SK-N-SH (cell line): Measurements from ENCODE around the gene MYMX. TPM values are rescaled to one million over a fixed set of nuclear protein-coding genes. Genes with fewer than 3 reads are reported as not detected.

Experiments
- CTCF ChIA-PET: fragments of 300-600, 350-600 bp; formaldehyde crosslinking; extraction: SDS; loops from one replicate; lab custom pipeline; 2021; lab: Yijun Ruan, JAX
- POLR2A ChIA-PET: fragments of 350-600 bp; sonication (Branson Sonifier 250); formaldehyde crosslinking; extraction: SDS; loops from one replicate; lab custom pipeline; 2020; ENCODE audit warnings: antibody characterized with exemption, inconsistent platforms; lab: Yijun Ruan, JAX
- DNase-seq: peaks from one replicate; pipeline ENCODE4 v3.0.0; 2012
- H2AFZ ChIP-seq: fragments of 200-600 bp; sonication (generic); 2 replicates; pipeline ENCODE4 v1.8.1; 2016; ENCODE audit warnings: antibody characterized with exemption, mild to moderate bottlenecking, low read depth
- H3F3A ChIP-seq: fragments of 200-600 bp; sonication (generic); replicated peaks from 2 replicates; pipeline ENCODE3; 2016; ENCODE audit warnings: antibody characterized with exemption, mild to moderate bottlenecking; ENCODE audit not compliant: insufficient read depth
- H3K27ac ChIP-seq, 2 experiments: fragments of 200-500 bp in 1 of 2; fragments of 200-600 bp in 1 of 2; sonication (Bioruptor generic) in 1 of 2; sonication (generic), shearing (Covaris generic) in 1 of 2; 2 replicates each; pipeline versions ENCODE4 v1.5.1 to v1.6.1; 2014 to 2016; ENCODE audit warnings: low read depth in 2 of 2, inconsistent platforms in 1 of 2, low read length in 1 of 2, mild to moderate bottlenecking in 1 of 2, mixed read lengths in 1 of 2
- H3K27me3 ChIP-seq: fragments of 200-600 bp; sonication (generic), shearing (Covaris generic); 2 replicates; pipeline ENCODE4 v1.6.1; 2016; ENCODE audit warnings: mixed run types; ENCODE audit not compliant: insufficient read depth
- H3K36me3 ChIP-seq, 2 experiments: fragments of 200-500 bp in 1 of 2; fragments of 200-600 bp in 1 of 2; sonication (Bioruptor generic) in 1 of 2; sonication (generic) in 1 of 2; replicated peaks in 1 of 2; 2 replicates each; pipeline versions ENCODE3 to v1.5.1; 2014 to 2016; ENCODE audit warnings: low read length in 1 of 2, mild to moderate bottlenecking in 1 of 2; ENCODE audit not compliant: insufficient read depth in 2 of 2, control insufficient read depth in 1 of 2
- H3K4me1 ChIP-seq, 2 experiments: fragments of 200-500 bp in 1 of 2; fragments of 200-600 bp in 1 of 2; sonication (Bioruptor generic) in 1 of 2; sonication (generic), shearing (Covaris generic) in 1 of 2; 2 replicates each; pipeline versions ENCODE4 v1.5.1 to v1.6.1; 2014 to 2016; ENCODE audit warnings: low read depth in 1 of 2, low read length in 1 of 2, mixed run types in 1 of 2; ENCODE audit not compliant: insufficient read depth in 2 of 2, control insufficient read depth in 1 of 2
- H3K4me2 ChIP-seq: fragments of 200-600 bp; sonication (generic), shearing (Covaris generic); 2 replicates; pipeline ENCODE4 v1.6.1; 2017; ENCODE audit warnings: mixed run types
- H3K4me3 ChIP-seq, 2 experiments: fragments of 200-500 bp in 1 of 2; fragments of 200-600 bp in 1 of 2; sonication (Bioruptor generic) in 1 of 2; sonication (generic), shearing (Covaris generic) in 1 of 2; 2 replicates each; pipeline versions ENCODE4 v1.5.1 to v1.8.1; 2014 to 2016; ENCODE audit warnings: low read depth in 2 of 2, inconsistent platforms in 1 of 2, low read length in 1 of 2, mild to moderate bottlenecking in 1 of 2, mixed read lengths in 1 of 2, moderate library complexity in 1 of 2
- H3K79me2 ChIP-seq: fragments of 200-600 bp; sonication (generic); 2 replicates; pipeline ENCODE4 v1.8.1; 2017; ENCODE audit warnings: mild to moderate bottlenecking; ENCODE audit not compliant: insufficient read depth
- H3K9ac ChIP-seq: fragments of 200-600 bp; sonication (generic); 2 replicates; pipeline ENCODE4 v1.6.1; 2017; ENCODE audit warnings: mixed run types
- H3K9me2 ChIP-seq: fragments of 200-600 bp; sonication (generic); 2 replicates; pipeline ENCODE4 v1.6.1; 2017; ENCODE audit warnings: mixed run types
- H3K9me3 ChIP-seq: fragments of 200-600 bp; sonication (generic); 2 replicates; pipeline ENCODE4 v1.6.1; 2017; ENCODE audit warnings: mixed run types, mild to moderate bottlenecking, moderate library complexity
- H4K20me1 ChIP-seq: fragments of 200-600 bp; sonication (generic); 2 replicates; pipeline ENCODE4 v1.6.1; 2017; ENCODE audit warnings: mild to moderate bottlenecking, mixed run types; ENCODE audit not compliant: insufficient read depth
- CHD2 ChIP-seq: fragments of 150-350 bp; IDR thresholded peaks from 2 replicates; pipeline ENCODE4 v1.6.1; 2018; ENCODE audit warnings: low read length; ENCODE audit not compliant: partially characterized antibody
- CTCF ChIP-seq: fragments of 200-600 bp; sonication (generic); IDR thresholded peaks from 2 replicates; pipeline ENCODE4 v1.6.1; 2017; ENCODE audit warnings: antibody characterized with exemption, mild to moderate bottlenecking, moderate library complexity
- EP300 ChIP-seq, 2 experiments: IDR thresholded peaks; 2 replicates each; pipeline versions ENCODE4 v1.4.0 to v1.6.1; 2012; ENCODE audit warnings: borderline replicate concordance in 1 of 2, low read depth in 1 of 2, low read length in 1 of 2
- EZH2phosphoT487 ChIP-seq: fragments of 200-600 bp; sonication (generic); IDR thresholded peaks from 2 replicates; pipeline ENCODE4 v1.6.1; 2017; ENCODE audit warnings: low read depth, mixed run types, mild to moderate bottlenecking, antibody characterized with exemption, moderate library complexity, borderline replicate concordance
- FOXJ3 ChIP-seq: sonication (generic); formaldehyde crosslinking; IDR thresholded peaks from 2 replicates; pipeline ENCODE4 v1.5.1; 2020; ENCODE audit warnings: mild to moderate bottlenecking, missing genetic modification reagents
- GATA2 ChIP-seq: sonication (generic); formaldehyde crosslinking; IDR thresholded peaks from 2 replicates; pipeline ENCODE4 v1.5.0; 2020; ENCODE audit warnings: mild to moderate bottlenecking, missing genetic modification reagents
- MXI1 ChIP-seq: IDR thresholded peaks from 2 replicates; pipeline ENCODE4 v1.6.1; 2012; ENCODE audit warnings: mild to moderate bottlenecking, low read depth, low read length, improper control_type of control experiment
- RAD21 ChIP-seq: IDR thresholded peaks from 2 replicates; pipeline ENCODE4 v1.6.1; 2012; ENCODE audit warnings: mild to moderate bottlenecking, low read length
- RCOR1 ChIP-seq: fragments of 150-350 bp; IDR thresholded peaks from 2 replicates; pipeline ENCODE4 v1.6.1; 2017; ENCODE audit warnings: antibody characterized with exemption, low read length
- TAF1 ChIP-seq: IDR thresholded peaks from 2 replicates; pipeline ENCODE4 v1.6.1; 2012; ENCODE audit warnings: low read depth, mild to moderate bottlenecking, low read length, moderate library complexity, borderline replicate concordance
- USF2 ChIP-seq: fragments of 150-350 bp; IDR thresholded peaks from 2 replicates; pipeline ENCODE4 v1.6.1; 2017; ENCODE audit warnings: antibody characterized with exemption, low read length, low read depth, borderline replicate concordance
- WGBS: methylation state at CpG from one replicate; pipeline ENCODE4 v1.1.6; 2017; ENCODE audit warnings: low lambda C conversion rate; 5-methylcytosine and 5-hydroxymethylcytosine counted together
- polyA plus RNA-seq, 3 experiments: library from polyadenylated mRNA; depleted of rRNA; stranded (reverse); fragments of >200 nt; gene quantifications; 2 replicates each; pipeline ENCODE4 v1.2.3, GENCODE V29; 2012
- TF ChIP-seq, protein P1 (sequence below): IDR thresholded peaks from 2 replicates; pipeline ENCODE4 v1.4.0; 2012; ENCODE audit warnings: low read depth, borderline replicate concordance
- TF ChIP-seq, protein P2 (sequence below): IDR thresholded peaks from 2 replicates; pipeline ENCODE4 v1.4.0; 2012; ENCODE audit warnings: low read depth, borderline replicate concordance
- TF ChIP-seq, protein P3 (sequence below): fragments of 150-350 bp; IDR thresholded peaks from 2 replicates; pipeline ENCODE4 v1.6.1; 2016; ENCODE audit warnings: mild to moderate bottlenecking, low read depth, low read length

MYMX gene
- polyA plus RNA-seq, 1 of the 3 experiments (the other 2 are of a cell fraction): not detected

- WGBS: 98% methylated on average over 7 of the region's 11 CpGs
- Histone ChIP-seq H3K4me1 (peaks cover 11 to 85% of the 10 kb centered on the region in 2 experiments), H3K27me3 (no peaks in the 10 kb centered on the region), H4K20me1 (peaks cover 5% of the 10 kb centered on the region; the same call in 1 of the 2 replicates), H3K79me2 (peaks cover 5% of the 10 kb centered on the region; the same call in 1 of the 2 replicates), H3K9ac (no peak overlapping the region), H3K27ac (peak overlapping the region in 1 of 2 experiments; percentile 17; a peak in 1 of 4 replicates), H3K9me3 (no peaks in the 10 kb centered on the region), H3K4me2 (no peak overlapping the region), H3F3A (peaks cover 3% of the 10 kb centered on the region), H3K36me3 (peaks cover 0 to 6% of the 10 kb centered on the region in 2 experiments), H3K9me2 (no peaks in the 10 kb centered on the region), H2AFZ (no peak overlapping the region), H3K4me3 (no peak overlapping the region)
- ChIA-PET POLR2A (no interaction called here), CTCF (interaction anchor here (0.6 to 1.7 kb wide), 5 partner anchors 8 to 133 kb away, joined by 3 to 8 read pairs (median 3); no protein-coding TSS in a partner anchor)
- no peak for DNase-seq
- TF ChIP-seq MXI1 (no peak), RAD21 (no peak), EP300 (IDR thresholded peaks at IDR 0.05; ENCODE audit: borderline replicate concordance in 1 of 2, low read depth in 1 of 2, low read length in 1 of 2) (no peak), RCOR1 (no peak)
- TF ChIP-seq, protein P1, sequence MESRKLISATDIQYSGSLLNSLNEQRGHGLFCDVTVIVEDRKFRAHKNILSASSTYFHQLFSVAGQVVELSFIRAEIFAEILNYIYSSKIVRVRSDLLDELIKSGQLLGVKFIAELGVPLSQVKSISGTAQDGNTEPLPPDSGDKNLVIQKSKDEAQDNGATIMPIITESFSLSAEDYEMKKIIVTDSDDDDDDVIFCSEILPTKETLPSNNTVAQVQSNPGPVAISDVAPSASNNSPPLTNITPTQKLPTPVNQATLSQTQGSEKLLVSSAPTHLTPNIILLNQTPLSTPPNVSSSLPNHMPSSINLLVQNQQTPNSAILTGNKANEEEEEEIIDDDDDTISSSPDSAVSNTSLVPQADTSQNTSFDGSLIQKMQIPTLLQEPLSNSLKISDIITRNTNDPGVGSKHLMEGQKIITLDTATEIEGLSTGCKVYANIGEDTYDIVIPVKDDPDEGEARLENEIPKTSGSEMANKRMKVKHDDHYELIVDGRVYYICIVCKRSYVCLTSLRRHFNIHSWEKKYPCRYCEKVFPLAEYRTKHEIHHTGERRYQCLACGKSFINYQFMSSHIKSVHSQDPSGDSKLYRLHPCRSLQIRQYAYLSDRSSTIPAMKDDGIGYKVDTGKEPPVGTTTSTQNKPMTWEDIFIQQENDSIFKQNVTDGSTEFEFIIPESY: no peak
- TF ChIP-seq, protein P2, sequence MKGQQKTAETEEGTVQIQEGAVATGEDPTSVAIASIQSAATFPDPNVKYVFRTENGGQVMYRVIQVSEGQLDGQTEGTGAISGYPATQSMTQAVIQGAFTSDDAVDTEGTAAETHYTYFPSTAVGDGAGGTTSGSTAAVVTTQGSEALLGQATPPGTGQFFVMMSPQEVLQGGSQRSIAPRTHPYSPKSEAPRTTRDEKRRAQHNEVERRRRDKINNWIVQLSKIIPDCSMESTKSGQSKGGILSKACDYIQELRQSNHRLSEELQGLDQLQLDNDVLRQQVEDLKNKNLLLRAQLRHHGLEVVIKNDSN: no peak
Measured at GRCh38 chr6:44229376-44230033, 12.8 kb downstream of the MYMX start.

DNA sequence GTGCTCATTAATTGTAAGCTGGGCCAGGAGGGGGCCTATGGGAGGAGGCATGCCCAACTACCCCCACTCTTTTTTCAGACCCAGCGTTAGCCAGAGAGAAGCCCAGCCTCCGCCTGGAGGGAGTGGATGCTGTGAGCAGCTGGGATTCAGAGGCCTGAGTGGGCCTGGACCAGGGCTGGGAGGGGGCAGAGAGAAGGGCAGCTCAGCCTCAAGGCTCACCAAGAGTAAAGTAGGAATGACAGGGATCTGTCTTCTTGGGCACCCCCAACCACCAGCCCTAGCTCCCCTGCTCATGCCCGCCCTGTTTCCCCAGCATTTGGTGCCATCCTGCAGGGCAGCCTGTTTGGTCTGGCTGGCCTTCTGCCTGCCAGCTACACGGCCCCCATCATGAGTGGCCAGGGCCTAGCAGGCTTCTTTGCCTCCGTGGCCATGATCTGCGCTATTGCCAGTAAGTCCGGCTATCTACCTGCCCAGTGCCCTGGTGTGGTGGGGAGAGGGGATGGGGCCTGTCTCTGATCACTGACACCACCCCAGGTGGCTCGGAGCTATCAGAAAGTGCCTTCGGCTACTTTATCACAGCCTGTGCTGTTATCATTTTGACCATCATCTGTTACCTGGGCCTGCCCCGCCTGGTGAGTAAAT, 13.4 kb downstream of the MYMX start:
- no peak for TF ChIP-seq GATA2 (CRISPR knock-in tag)
- TF ChIP-seq USF2: no peak
- no peak for TF ChIP-seq EP300 (IDR thresholded peaks at IDR 0.05; ENCODE audit: borderline replicate concordance in 1 of 2, low read depth in 1 of 2, low read length in 1 of 2)
- no peak for TF ChIP-seq CTCF
- TF ChIP-seq EZH2phosphoT487: no peak
- TF ChIP-seq TAF1: no peak
- TF ChIP-seq FOXJ3 (CRISPR knock-in tag): no peak
- TF ChIP-seq, protein P3, sequence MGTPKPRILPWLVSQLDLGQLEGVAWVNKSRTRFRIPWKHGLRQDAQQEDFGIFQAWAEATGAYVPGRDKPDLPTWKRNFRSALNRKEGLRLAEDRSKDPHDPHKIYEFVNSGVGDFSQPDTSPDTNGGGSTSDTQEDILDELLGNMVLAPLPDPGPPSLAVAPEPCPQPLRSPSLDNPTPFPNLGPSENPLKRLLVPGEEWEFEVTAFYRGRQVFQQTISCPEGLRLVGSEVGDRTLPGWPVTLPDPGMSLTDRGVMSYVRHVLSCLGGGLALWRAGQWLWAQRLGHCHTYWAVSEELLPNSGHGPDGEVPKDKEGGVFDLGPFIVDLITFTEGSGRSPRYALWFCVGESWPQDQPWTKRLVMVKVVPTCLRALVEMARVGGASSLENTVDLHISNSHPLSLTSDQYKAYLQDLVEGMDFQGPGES: no peak
- TF ChIP-seq MXI1: no peak
- TF ChIP-seq CHD2: no peak
- WGBS: 93% methylated on average over 5 of the region's 10 CpGs
- POLR2A ChIA-PET: no interaction called here

More for the DNA sequence above, 13.4 kb downstream of the MYMX start:
- no peaks in the 10 kb centered on the region for H3K9me3 ChIP-seq
- H3F3A ChIP-seq: peaks cover 9% of the 10 kb centered on the region
- no peaks in the 10 kb centered on the region for H3K9me2 ChIP-seq
- CTCF ChIA-PET: interaction anchor here (1.0 to 8.5 kb wide), 5 partner anchors 8 to 134 kb away, joined by 3 to 224 read pairs (median 4); partner anchors contain the start of genes MYMX and SLC29A1
- peaks cover 5% of the 10 kb centered on the region; the same call in 1 of the 2 replicates for H4K20me1 ChIP-seq
- H3K4me1 ChIP-seq: peaks cover 13 to 85% of the 10 kb centered on the region in 2 experiments
- no peak overlapping the region for H3K4me2 ChIP-seq
- no peaks in the 10 kb centered on the region for H3K79me2 ChIP-seq
- no peak overlapping the region for H3K4me3 ChIP-seq
- H3K9ac ChIP-seq: no peak overlapping the region
- H3K36me3 ChIP-seq: peaks cover 0 to 6% of the 10 kb centered on the region in 2 experiments
- no peaks in the 10 kb centered on the region for H3K27me3 ChIP-seq
- no peak overlapping the region for H2AFZ ChIP-seq
- H3K27ac ChIP-seq: peak overlapping the region in 1 of 2 experiments; percentile 18; a peak in 1 of 4 replicates
- no peak for DNase-seq
